ENCODE data around the gene SLC1A5. TPM values are rescaled to one million over a fixed set of nuclear protein-coding genes. Genes with fewer than 3 reads are reported as not detected.
"Not testable (repeated sequence)": the region's sequence is repeated elsewhere in the genome, so short reads cannot be mapped to it uniquely, and the experiment has no call there.

Gene SLC1A5
- polyA plus RNA-seq, 4 donors, result 37.8 to 54.3 (median 41.2) TPM

DNA sequence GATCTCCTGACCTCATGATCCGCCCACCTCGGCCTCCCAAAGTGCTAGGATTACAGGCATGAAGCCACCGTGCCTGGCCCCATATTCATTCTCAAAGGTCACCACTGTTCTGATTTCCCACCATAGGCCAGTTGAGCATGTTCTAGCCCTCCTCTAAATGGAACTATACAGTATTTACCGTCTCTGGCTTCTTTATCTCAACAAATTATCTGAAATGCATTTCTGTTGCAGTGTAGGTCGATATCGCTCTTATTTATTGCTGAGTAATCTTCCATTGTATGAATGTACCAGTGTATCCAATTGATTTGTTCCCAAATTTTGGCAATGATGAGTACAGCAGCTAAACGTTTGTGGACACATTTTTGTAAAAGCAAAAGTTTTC, 15.4 kb downstream of the SLC1A5 start:
- DNase-seq (ENCODE audit: low read depth in 4 of 4, low spot score in 3 of 4), result no peak

DNA sequence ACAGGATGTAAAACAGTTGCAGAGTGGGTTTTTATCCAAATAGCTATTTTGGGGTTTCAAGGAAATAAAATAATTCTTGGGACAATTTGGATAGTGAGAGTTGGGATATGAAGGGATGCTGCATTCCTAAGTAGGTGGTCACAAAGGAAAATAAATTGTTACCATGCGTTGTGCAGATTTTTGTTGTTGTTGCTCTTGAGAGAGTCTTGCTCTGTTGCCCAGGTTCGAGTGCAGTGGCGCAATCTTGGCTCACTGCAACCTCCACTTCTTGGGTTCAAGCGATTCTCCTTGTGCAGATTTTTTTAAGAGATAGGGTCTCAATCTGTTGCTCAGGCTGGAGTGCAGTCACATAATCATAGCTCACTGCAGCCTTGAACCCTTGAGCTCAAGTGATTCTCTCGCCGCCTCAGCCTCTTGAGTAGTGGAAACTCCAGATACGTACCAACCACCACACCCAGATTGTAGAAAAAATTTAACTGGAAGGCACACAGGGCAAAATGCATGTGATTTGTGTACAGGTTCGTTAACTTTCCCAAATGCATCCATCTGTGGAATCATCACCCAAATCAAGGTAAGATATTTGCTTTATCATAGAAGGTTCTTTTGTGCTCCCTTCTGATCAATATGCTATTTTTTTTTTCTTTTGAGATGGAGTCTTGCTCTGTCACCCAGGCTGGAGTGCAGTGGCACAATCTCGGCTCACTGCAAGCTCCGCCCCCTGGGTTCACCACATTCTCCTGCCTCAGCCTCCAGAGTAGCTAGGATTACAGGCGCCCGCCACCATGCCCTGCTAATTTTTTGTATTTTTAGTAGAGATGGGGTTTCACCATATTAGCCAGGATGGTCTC, 16.0 kb downstream of the SLC1A5 start:
- DNase-seq (ENCODE audit: low read depth in 4 of 4, low spot score in 3 of 4), result no peak

GRCh38 chr19:46768746-46769145, 19.6 kb downstream of the SLC1A5 start:
- DNase-seq (ENCODE audit: low read depth in 4 of 4, low spot score in 3 of 4), result not testable (repeated sequence)

- no peak for DNase-seq (ENCODE audit: low read depth in 4 of 4, low spot score in 3 of 4)
Measured at GRCh38 chr19:46766569-46767317, 21.7 kb downstream of the SLC1A5 start.

GRCh38 chr19:46764817-46765291, 23.5 kb downstream of the SLC1A5 start:
- DNase-seq (ENCODE audit: low read depth in 4 of 4, low spot score in 3 of 4), result no peak

- DNase-seq (ENCODE audit: low read depth in 4 of 4, low spot score in 3 of 4), result no peak
Measured at GRCh38 chr19:46762245-46762890, 26.0 kb downstream of the SLC1A5 start.

GRCh38 chr19:46761418-46761831, 27.0 kb downstream of the SLC1A5 start:
- DNase-seq (ENCODE audit: low read depth in 4 of 4, low spot score in 3 of 4), result no peak

GRCh38 chr19:46760897-46761296, 27.5 kb downstream of the SLC1A5 start:
- not testable (repeated sequence) for DNase-seq (ENCODE audit: low read depth in 4 of 4, low spot score in 3 of 4)

DNA sequence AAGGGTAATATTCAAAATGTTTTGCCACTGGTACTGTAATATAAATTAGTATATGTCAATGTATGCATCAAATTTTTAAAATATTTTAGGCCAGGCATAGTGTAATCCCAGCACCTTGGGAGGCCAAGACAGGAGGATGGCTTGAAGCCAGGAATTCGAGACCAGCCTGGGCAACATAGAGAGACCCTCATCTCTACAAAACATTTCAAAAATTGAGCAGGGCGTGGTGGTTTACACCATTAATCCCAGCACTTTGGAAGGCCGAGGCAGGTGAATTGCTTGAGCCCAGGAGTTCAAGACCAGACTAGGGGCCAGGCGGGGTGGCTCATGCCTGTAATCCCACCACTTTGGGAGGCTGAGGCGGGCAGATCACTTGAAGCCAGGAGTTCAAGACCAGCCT, 28.0 kb downstream of the SLC1A5 start:
- DNase-seq (ENCODE audit: low read depth in 4 of 4, low spot score in 3 of 4), result no peak

- no peak for DNase-seq (ENCODE audit: low read depth in 4 of 4, low spot score in 3 of 4)
Measured at GRCh38 chr19:46759817-46760333, 28.5 kb downstream of the SLC1A5 start.

GRCh38 chr19:46759206-46759605, 29.2 kb downstream of the SLC1A5 start:
- DNase-seq (ENCODE audit: low read depth in 4 of 4, low spot score in 3 of 4), result no peak

GRCh38 chr19:46756544-46756888, 31.9 kb downstream of the SLC1A5 start:
- DNase-seq (ENCODE audit: low read depth in 4 of 4, low spot score in 3 of 4), result no peak

- no peak for DNase-seq (ENCODE audit: low read depth in 4 of 4, low spot score in 3 of 4)
Measured at GRCh38 chr19:46755853-46756543, 32.4 kb downstream of the SLC1A5 start.

GRCh38 chr19:46755077-46755852, 33.1 kb downstream of the SLC1A5 start:
- DNase-seq (ENCODE audit: low read depth in 4 of 4, low spot score in 3 of 4), result no peak

GRCh38 chr19:46753420-46754155, 34.8 kb downstream of the SLC1A5 start:
- DNase-seq (ENCODE audit: low read depth in 4 of 4, low spot score in 3 of 4), result no peak

DNA sequence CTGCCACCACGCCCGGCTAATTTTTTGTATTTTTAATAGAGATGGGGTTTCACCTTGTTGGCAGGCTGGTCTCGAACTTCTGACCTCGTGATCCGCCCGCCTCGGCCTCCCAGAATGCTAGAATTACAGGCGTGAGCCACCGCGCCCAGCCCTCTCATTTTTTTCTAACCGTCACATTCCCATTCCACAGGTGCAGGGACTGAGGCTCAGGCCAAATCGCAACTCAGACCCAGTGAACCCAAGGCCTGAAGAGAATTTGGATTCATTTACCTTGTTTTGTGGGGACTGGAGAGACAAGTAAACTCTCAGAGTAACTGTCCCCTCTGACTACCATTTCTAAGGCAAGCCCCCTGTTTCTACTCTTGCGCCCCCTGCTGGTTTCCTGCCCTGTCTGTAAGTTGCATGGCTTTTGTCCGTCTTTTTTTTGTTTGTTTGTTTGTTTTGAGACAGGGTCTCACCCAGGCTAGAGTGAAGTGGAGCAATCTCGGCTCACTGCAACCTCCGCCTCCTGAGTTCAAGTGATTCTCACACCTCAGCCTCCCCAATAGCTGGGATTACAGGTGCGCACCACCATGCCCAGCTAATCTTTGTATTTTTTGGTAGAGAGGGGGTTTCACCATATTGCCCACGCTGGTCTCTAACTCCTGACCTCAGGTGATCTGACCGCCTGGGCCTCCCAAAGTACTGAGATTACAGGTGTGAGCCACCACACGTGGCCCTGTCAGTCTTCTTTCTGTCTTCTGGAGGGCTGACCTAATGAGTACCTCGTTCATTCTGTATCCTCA, 39.9 kb downstream of the SLC1A5 start:
- no peak for DNase-seq (ENCODE audit: low read depth in 4 of 4, low spot score in 3 of 4)

- no peak for DNase-seq (ENCODE audit: low read depth in 4 of 4, low spot score in 3 of 4)
Measured at GRCh38 chr19:46746281-46747057, 41.9 kb downstream of the SLC1A5 start, which contains the start of gene STRN4. STRN4 (minus strand) TSS chr19:46746450; CDS start chr19:46746430, 20 bp downstream.
